Pancreas (tissue), 10 donors: ENCODE results near the gene CD28. TPM values are rescaled to one million over a fixed set of nuclear protein-coding genes. Genes with fewer than 3 reads are reported as not detected.
"Not testable (repeated sequence)": the region's sequence is repeated elsewhere in the genome, so short reads cannot be mapped to it uniquely, and the experiment has no call there.

ENCODE experiments used
- ATAC-seq, 4 donors: fragments of 200-7000 bp; cut with Tn5 transposase; one replicate each; pipeline versions ENCODE4 v1.8.0 to v1.9.1; 2020; ENCODE audit warnings: mild to moderate bottlenecking in 4 of 4, moderate library complexity in 4 of 4
- DNase-seq, 6 donors: peaks; one replicate each; pipeline ENCODE4 v3.0.0-alpha.2; 2020
- FAIRE-seq: peaks from 2 replicates; lab custom pipeline; 2012; peaks lifted over from hg19 to GRCh38; lab: Jason Lieb, UNC
- H3K27ac ChIP-seq, 4 donors: fragments of 200-600 bp; sonication (generic); 1 replicate in 3 of 4; 2 replicates in 1 of 4; pipeline versions ENCODE4 v1.5.0 to v1.8.0; 2020
- H3K27me3 ChIP-seq, 4 donors: fragments of 200-600 bp; one replicate each; pipeline ENCODE4 v1.8.0; 2021
- H3K36me3 ChIP-seq, 3 donors: fragments of 200-600 bp; sonication (generic) in 1 of 3; one replicate each; pipeline versions ENCODE4 v1.5.0 to v1.8.0; 2020 to 2021
- H3K4me1 ChIP-seq, 3 donors: fragments of 200-600 bp; one replicate each; pipeline ENCODE4 v1.8.0; 2021
- H3K4me3 ChIP-seq, 4 donors: fragments of 200-600 bp; sonication (generic) in 2 of 4; one replicate each; pipeline versions ENCODE4 v1.5.0 to v1.8.0; 2020 to 2021
- H3K9me3 ChIP-seq, 4 donors: fragments of 200-600 bp; one replicate each; pipeline ENCODE4 v1.8.0; 2021
- CTCF ChIP-seq, 4 donors: fragments of 200-600 bp; sonication (generic) in 3 of 4; IDR thresholded peaks; one replicate each; pipeline versions ENCODE4 v1.5.0 to v1.8.0; 2021; ENCODE audit warnings: antibody characterized with exemption in 4 of 4
- WGBS, 2 donors: extraction: QIAGEN DNeasy Blood & Tissue Kit; methylation state at CpG; one replicate each; pipeline ENCODE4 v1.1.7; 2013; 5-methylcytosine and 5-hydroxymethylcytosine counted together
- intact Hi-C, 3 donors: fragments of 100-400 bp; cut with DNase I; formaldehyde crosslinking; loops; one replicate each; pipeline versions ENCODE4 v1.11.1 to v1.14.2; 2022
- polyA plus RNA-seq, 2 donors: library from polyadenylated mRNA; stranded (reverse); fragments of 200-250 nt; gene quantifications; one replicate each; pipeline ENCODE4 v1.2.3, GENCODE V29; 2013
- total RNA-seq, 6 donors: library from RNA; stranded (reverse); fragmentation: NEBNext Ultra II Directional in 4 of 6; extraction: Animal tissue kit (Norgen Biotek cat#: 25700) in 4 of 6; gene quantifications; one replicate each; pipeline versions ENCODE4 v1.2.1 to v1.2.4, GENCODE V29; 2021 to 2023
- donor health status: healthy with polysubstance abuse.
- donor health status: DM: no; HTN: no; CAD: no; lungs with moderate emphysema.
- donor health status: DM: no; HTN: no; CAD: no.
- donor health status: control.
- donor health status: control.
- donor health status: Bipolar disorder and iron deficiency.
- donor health status: DM: yes; HTN: yes; CAD: no.
- donor health status: DM: no; HTN: no; CAD: no.
- donor health status: DM: no; HTN: no; CAD: no.
- donor health status: DM: yes; HTN: yes; CAD: no.

CD28 gene
- total and polyA plus RNA-seq, 8 donors, result 0.08 to 0.63 (median 0.28) TPM; not detected in 1

GRCh38 chr2:203691149-203691548 lies 15.3 kb upstream of the CD28 start:
- Histone ChIP-seq H3K4me3 (no peak overlapping the region), H3K4me1 (no peaks in the 10 kb centered on the region), H3K36me3 (no peaks in the 10 kb centered on the region), H3K9me3 (no peaks in the 10 kb centered on the region), H3K27me3 (no peaks in the 10 kb centered on the region), H3K27ac (no peak overlapping the region)
- intact Hi-C loops, result no loop called here
- no peak for FAIRE-seq
- no peak for DNase-seq
- TF ChIP-seq CTCF (IDR thresholded peaks at IDR 0.05), result no peak
- no peak for ATAC-seq

GRCh38 chr2:203692031-203692710 lies 14.3 kb upstream of the CD28 start:
- no peak for DNase-seq
- FAIRE-seq, result no peak
- no peak for TF ChIP-seq CTCF (IDR thresholded peaks at IDR 0.05)
- intact Hi-C loops, result no loop called here
- WGBS, 2 donors, result 74 to 81% methylated on average over 5 of the region's 5 CpGs
- Histone ChIP-seq H3K27ac (no peak overlapping the region), H3K27me3 (no peaks in the 10 kb centered on the region), H3K36me3 (no peaks in the 10 kb centered on the region), H3K9me3 (no peaks in the 10 kb centered on the region), H3K4me1 (no peaks in the 10 kb centered on the region), H3K4me3 (no peak overlapping the region)
- no peak for ATAC-seq

GRCh38 chr2:203693242-203693879 lies 13.1 kb upstream of the CD28 start:
- no peak for TF ChIP-seq CTCF (IDR thresholded peaks at IDR 0.05)
- DNase-seq, result no peak
- Histone ChIP-seq H3K27ac (no peak overlapping the region), H3K9me3 (no peaks in the 10 kb centered on the region), H3K27me3 (no peaks in the 10 kb centered on the region), H3K4me3 (no peak overlapping the region), H3K4me1 (no peaks in the 10 kb centered on the region), H3K36me3 (no peaks in the 10 kb centered on the region)
- ATAC-seq, result no peak
- 88% methylated on average over 6 of the region's 6 CpGs for WGBS, 2 donors
- FAIRE-seq, result no peak
- intact Hi-C loops, result no loop called here

GRCh38 chr2:203694191-203694590 lies 12.2 kb upstream of the CD28 start:
- ATAC-seq (no peak), DNase-seq (no peak), FAIRE-seq (no peak)
- H3K27me3 ChIP-seq, result no peaks in the 10 kb centered on the region
- no peaks in the 10 kb centered on the region for H3K36me3 ChIP-seq
- intact Hi-C loops, result no loop called here
- H3K4me1 ChIP-seq, result no peaks in the 10 kb centered on the region
- H3K4me3 ChIP-seq, result no peak overlapping the region
- no peaks in the 10 kb centered on the region for H3K9me3 ChIP-seq
- no peak overlapping the region for H3K27ac ChIP-seq
- WGBS, 2 donors, result 69 to 75% methylated on average over 3 of the region's 3 CpGs
- no peak for TF ChIP-seq CTCF (IDR thresholded peaks at IDR 0.05)

- no peak for TF ChIP-seq CTCF (IDR thresholded peaks at IDR 0.05)
- FAIRE-seq (no peak), DNase-seq (no peak), ATAC-seq (no peak)
- Histone ChIP-seq H3K4me3 (no peak overlapping the region), H3K27me3 (no peaks in the 10 kb centered on the region), H3K36me3 (no peaks in the 10 kb centered on the region), H3K4me1 (no peaks in the 10 kb centered on the region), H3K27ac (no peak overlapping the region), H3K9me3 (no peaks in the 10 kb centered on the region)
- intact Hi-C loops, result no loop called here
- 95 to 97% methylated on average over 1 of the region's 1 CpG for WGBS, 2 donors
Measured at GRCh38 chr2:203697190-203697589, 9.2 kb upstream of the CD28 start.

- H3K4me1 ChIP-seq, H3K27me3 ChIP-seq, H3K27ac ChIP-seq, FAIRE-seq, intact Hi-C loops, H3K36me3 ChIP-seq, H3K9me3 ChIP-seq, ATAC-seq, DNase-seq, H3K4me3 ChIP-seq: not testable (repeated sequence)
- 89 to 95% methylated on average over 2 of the region's 2 CpGs for WGBS, 2 donors
Measured at GRCh38 chr2:203697763-203698162, 8.7 kb upstream of the CD28 start.

- ATAC-seq, FAIRE-seq, H3K4me3 ChIP-seq, H3K27me3 ChIP-seq, H3K27ac ChIP-seq, H3K9me3 ChIP-seq, H3K36me3 ChIP-seq, H3K4me1 ChIP-seq, DNase-seq, intact Hi-C loops: not testable (repeated sequence)
- WGBS, 2 donors, result 83 to 87% methylated on average over 5 of the region's 5 CpGs
Measured at GRCh38 chr2:203698410-203698809, 8.0 kb upstream of the CD28 start.
